NCI-H1930 (cell line): Measurements from ENCODE around the gene ZNF593.

ENCODE experiments used
- DNase-seq, 2 experiments: peaks; one replicate each; lab custom pipeline; 2025; lab: John Stamatoyannopoulos, UW

Gene ZNF593

GRCh38 chr1:26210147-26210870 lies 40.6 kb downstream of the ZNF593 start:
- no peak for DNase-seq

- DNase-seq, result no peak
Observed at GRCh38 chr1:26212726-26213125, 43.0 kb downstream of the ZNF593 start.

DNA sequence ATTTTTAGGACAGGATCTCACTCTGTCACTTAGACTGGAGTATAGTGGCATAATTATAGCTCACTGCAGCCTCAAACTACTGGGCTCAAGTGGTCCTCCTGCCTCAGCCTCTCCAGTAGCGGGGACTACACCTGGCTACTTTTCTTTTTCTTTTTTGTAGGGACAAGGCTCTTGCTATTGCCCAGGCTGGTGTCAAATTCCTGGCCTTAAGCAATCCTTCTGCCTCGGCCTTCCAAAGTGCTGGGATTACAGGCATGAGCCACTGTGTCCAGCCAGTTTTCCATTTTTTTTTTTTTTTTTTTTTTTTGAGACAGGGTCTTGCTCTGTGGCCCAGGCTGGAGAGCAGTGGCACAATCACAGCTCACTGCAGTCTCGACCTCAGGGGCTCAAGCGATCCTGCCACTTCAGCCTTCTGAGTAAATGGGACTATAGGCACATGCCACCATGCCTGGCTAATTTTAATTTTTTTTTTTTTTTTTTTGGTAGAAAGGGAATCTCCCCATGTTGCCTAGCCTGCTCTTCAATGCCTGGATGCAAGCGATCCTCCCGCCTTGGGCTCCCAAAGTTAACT lies 43.7 kb downstream of the ZNF593 start:
- no peak for DNase-seq

- no peak for DNase-seq
Observed at GRCh38 chr1:26215246-26215645, 45.5 kb downstream of the ZNF593 start.

- no peak for DNase-seq
Observed at GRCh38 chr1:26218906-26219494, 49.3 kb downstream of the ZNF593 start.
